Measurements from ENCODE around the gene SAG. TPM values are rescaled to one million over a fixed set of nuclear protein-coding genes. Genes with fewer than 3 reads are reported as not detected.

SAG gene
- total RNA-seq, 4 donors from 2014 or later: not detected

GRCh38 chr2:233271693-233272092 is 35.9 kb upstream of the SAG start:
- Histone ChIP-seq H3K9me3 (no peaks in the 10 kb centered on the region), H3K4me3 (no peak overlapping the region), H3K4me1 (no peaks in the 10 kb centered on the region), H3K27ac (replicated peaks in 1 of 4) (no peak overlapping the region), H3K27me3 (no peaks in the 10 kb centered on the region), H3K36me3 (peaks cover 54 to 100% (median 93%) of the 10 kb centered on the region in 4 donors)
- no peak for TF ChIP-seq POLR2AphosphoS5 (IDR thresholded peaks at IDR 0.05)
- no peak for TF ChIP-seq POLR2A (IDR thresholded peaks at IDR 0.05; ENCODE audit: low read depth)
- TF ChIP-seq EP300 (IDR thresholded peaks at IDR 0.05): no peak
- no peak for TF ChIP-seq CTCF (IDR thresholded peaks at IDR 0.05)
- 91% methylated on average over 2 of the region's 2 CpGs for WGBS
- intact Hi-C loops (cut with DNase I): no loop called here
- no peak for DNase-seq (ENCODE audit: extremely low spot score)

DNA sequence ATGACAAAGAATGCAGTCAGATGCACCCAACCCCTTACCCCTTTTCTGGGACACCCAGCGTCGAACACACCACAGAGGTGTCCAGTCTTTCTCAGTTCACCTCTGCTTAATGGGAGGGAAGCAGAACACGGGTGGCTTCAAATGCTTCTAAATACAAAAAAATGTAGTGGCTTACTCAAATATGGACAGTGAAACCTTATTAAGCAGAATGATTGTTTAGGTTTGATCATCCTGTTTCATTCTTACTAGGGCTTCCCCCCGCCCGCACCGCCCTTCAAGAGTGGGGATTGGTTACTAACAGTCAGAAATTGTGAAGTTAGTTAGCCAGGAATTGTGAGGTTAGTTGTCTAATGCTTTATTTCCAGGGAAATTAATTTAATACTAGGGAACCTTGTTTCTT is 34.5 kb upstream of the SAG start:
- H3K36me3 ChIP-seq: peaks cover 62 to 100% (median 92%) of the 10 kb centered on the region in 4 donors
- intact Hi-C loops (cut with DNase I): no loop called here
- no peak for DNase-seq (ENCODE audit: extremely low spot score)
- WGBS: 94% methylated on average over 6 of the region's 6 CpGs
- H3K4me3 ChIP-seq: no peak overlapping the region
- no peaks in the 10 kb centered on the region for H3K27me3 ChIP-seq
- no peak overlapping the region for H3K27ac ChIP-seq (replicated peaks in 1 of 4)
- TF ChIP-seq POLR2AphosphoS5 (IDR thresholded peaks at IDR 0.05) (no peak), EP300 (IDR thresholded peaks at IDR 0.05) (no peak), CTCF (IDR thresholded peaks at IDR 0.05) (no peak), POLR2A (IDR thresholded peaks at IDR 0.05; ENCODE audit: low read depth) (no peak)
- no peaks in the 10 kb centered on the region for H3K4me1 ChIP-seq
- no peaks in the 10 kb centered on the region for H3K9me3 ChIP-seq

DNA sequence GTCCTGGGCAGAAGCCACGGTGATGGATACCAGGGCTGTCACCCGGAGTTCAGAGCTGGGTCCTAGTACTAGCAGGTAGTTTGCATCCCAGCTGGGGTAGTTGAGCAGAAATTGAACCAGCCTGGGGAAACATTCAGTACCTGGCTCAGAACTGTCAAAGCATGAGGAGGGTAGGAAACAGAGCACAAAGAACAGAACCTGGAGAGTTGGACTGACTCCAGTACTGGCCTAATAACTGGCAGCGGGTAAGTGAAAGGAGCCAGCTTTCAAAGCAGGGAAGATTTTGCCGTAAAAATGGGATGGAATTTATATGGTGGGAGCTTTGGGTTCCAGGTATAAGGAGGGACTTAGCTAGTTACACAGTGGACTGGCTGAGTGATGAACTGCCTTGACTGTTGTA is 32.4 kb upstream of the SAG start:
- 95% methylated on average over 4 of the region's 4 CpGs for WGBS
- TF ChIP-seq POLR2A (IDR thresholded peaks at IDR 0.05; ENCODE audit: low read depth) (no peak), POLR2AphosphoS5 (IDR thresholded peaks at IDR 0.05) (no peak), EP300 (IDR thresholded peaks at IDR 0.05) (no peak), CTCF (IDR thresholded peaks at IDR 0.05) (no peak)
- H3K27ac ChIP-seq (replicated peaks in 1 of 4): no peak overlapping the region
- H3K27me3 ChIP-seq: no peaks in the 10 kb centered on the region
- intact Hi-C loops (cut with DNase I): no loop called here
- DNase-seq (ENCODE audit: extremely low spot score): no peak
- no peak overlapping the region for H3K4me3 ChIP-seq
- peaks cover 63 to 100% (median 87%) of the 10 kb centered on the region in 4 donors for H3K36me3 ChIP-seq
- peaks cover 0 to 7% (median 6%) of the 10 kb centered on the region in 4 donors for H3K4me1 ChIP-seq
- no peaks in the 10 kb centered on the region for H3K9me3 ChIP-seq

DNA sequence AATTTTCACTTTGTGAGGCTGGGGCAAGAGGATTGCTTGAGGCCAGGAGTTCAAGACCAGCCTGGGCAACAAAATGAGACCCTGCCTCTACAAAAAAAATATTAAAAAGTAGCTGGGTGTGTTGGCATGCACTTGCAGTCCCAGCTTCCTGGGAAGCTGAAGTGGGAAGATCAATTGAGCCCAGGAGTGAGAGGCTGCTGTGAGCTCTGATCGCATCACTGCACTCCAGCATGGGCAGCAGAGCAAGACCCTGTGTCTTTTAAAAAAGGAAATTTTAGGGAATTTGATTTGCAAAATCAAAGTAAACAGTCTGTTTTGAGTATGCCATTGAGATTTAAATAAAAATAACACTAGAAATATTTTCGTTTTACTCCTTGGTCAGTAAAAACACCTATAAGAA is 28.7 kb upstream of the SAG start:
- WGBS: 92% methylated on average over 2 of the region's 2 CpGs
- no peak overlapping the region for H3K27ac ChIP-seq (replicated peaks in 1 of 4)
- DNase-seq (ENCODE audit: extremely low spot score): no peak
- no peaks in the 10 kb centered on the region for H3K27me3 ChIP-seq
- peaks cover 70 to 100% (median 83%) of the 10 kb centered on the region in 4 donors for H3K36me3 ChIP-seq
- TF ChIP-seq EP300 (IDR thresholded peaks at IDR 0.05) (no peak), POLR2A (IDR thresholded peaks at IDR 0.05; ENCODE audit: low read depth) (no peak), POLR2AphosphoS5 (IDR thresholded peaks at IDR 0.05) (no peak), CTCF (IDR thresholded peaks at IDR 0.05) (no peak)
- intact Hi-C loops (cut with DNase I): no loop called here
- no peak overlapping the region for H3K4me3 ChIP-seq
- H3K9me3 ChIP-seq: no peaks in the 10 kb centered on the region
- H3K4me1 ChIP-seq: peaks cover 0 to 28% (median 26%) of the 10 kb centered on the region in 4 donors

- intact Hi-C loops (cut with DNase I): no loop called here
Measured at GRCh38 chr2:233280114-233280693, 27.4 kb upstream of the SAG start.

More at GRCh38 chr2:233280114-233280693, 27.4 kb upstream of the SAG start:
- peaks cover 59 to 100% (median 83%) of the 10 kb centered on the region in 4 donors for H3K36me3 ChIP-seq
- no peak for DNase-seq (ENCODE audit: extremely low spot score)
- no peak overlapping the region for H3K4me3 ChIP-seq
- H3K27me3 ChIP-seq: no peaks in the 10 kb centered on the region
- peaks cover 0 to 28% (median 26%) of the 10 kb centered on the region in 4 donors for H3K4me1 ChIP-seq
- WGBS: 54% methylated on average over 4 of the region's 4 CpGs
- no peaks in the 10 kb centered on the region for H3K9me3 ChIP-seq
- no peak for TF ChIP-seq CTCF (IDR thresholded peaks at IDR 0.05)
- H3K27ac ChIP-seq (replicated peaks in 1 of 4): no peak overlapping the region
